ENCODE data around the gene HLCS. TPM values are rescaled to one million over a fixed set of nuclear protein-coding genes. Genes with fewer than 3 reads are reported as not detected.

HLCS gene
- total and polyA plus RNA-seq, 2 of the 8 experiments (the other 6 are each of a cell fraction or from before 2014, with no cell fraction given): 4.7 to 12.2 TPM

GRCh38 chr21:36922861-36923260, 43.6 kb downstream of the HLCS start:
- no peaks in the 10 kb centered on the region for H3K23me2 ChIP-seq (ENCODE audit: low read depth, low read length)
- WGBS, 2 experiments (ENCODE audit: extremely low coverage in 1 of 2, insufficient coverage in 1 of 2, insufficient read length in 1 of 2, insufficient replicate concordance in 2 of 2, low coverage in 1 of 2, low lambda C conversion rate in 2 of 2, missing lambda C conversion rate in 1 of 2): 92% methylated on average over 18 of the region's 18 CpGs; no CpG with 5 or more reads in 1 of the 2 experiments
- H2BK5ac ChIP-seq (ENCODE audit: low read depth, low read length): no peak overlapping the region
- ChIA-PET POLR2A (ENCODE audit: partially characterized antibody) (no interaction called here), CTCF (ENCODE audit: partially characterized antibody) (interaction anchor here (1.0 to 1.7 kb wide), 5 partner anchors 17 to 419 kb away, joined by 3 to 4 read pairs (median 3); no protein-coding TSS in a partner anchor)
- H3K79me2 ChIP-seq (ENCODE audit: control insufficient read depth in 1 of 2, insufficient read depth in 2 of 2, low read length in 2 of 2): no peaks in the 10 kb centered on the region
- no peaks in the 10 kb centered on the region for H3K9me3 ChIP-seq (ENCODE audit: insufficient read depth in 2 of 2, low read depth in 1 of 2, low read length in 1 of 2)
- H4K5ac ChIP-seq (ENCODE audit: insufficient read length, low read depth, low read length): no peak overlapping the region
- no peak overlapping the region for H3K14ac ChIP-seq (ENCODE audit: insufficient read length)
- no peak overlapping the region for H2BK120ac ChIP-seq (replicated peaks; ENCODE audit: low read depth, low read length)
- H4K8ac ChIP-seq (ENCODE audit: extremely low read depth, insufficient read depth, low read length): no peak overlapping the region
- FAIRE-seq (no peak), DNase-seq (ENCODE audit: low read depth in 1 of 2, low spot score in 2 of 2) (no peak)
- no peak overlapping the region for H2AFZ ChIP-seq (ENCODE audit: low read length)
- H3K56ac ChIP-seq (replicated peaks; ENCODE audit: insufficient read length, low read depth, low read length): no peak overlapping the region
- no peak overlapping the region for H3K4ac ChIP-seq (replicated peaks; ENCODE audit: insufficient read length, low read depth, low read length)
- H3K27ac ChIP-seq (ENCODE audit: low read depth, low read length): no peak overlapping the region
- no peak overlapping the region for H3K23ac ChIP-seq (ENCODE audit: insufficient read length)
- H3K4me2 ChIP-seq (ENCODE audit: insufficient read depth in 1 of 2, low read depth in 2 of 2, low read length in 2 of 2): no peak overlapping the region
- H3K79me1 ChIP-seq (ENCODE audit: low read depth, low read length): no peaks in the 10 kb centered on the region
- no peaks in the 10 kb centered on the region; a peak in 1 of 7 replicates for H3K27me3 ChIP-seq (replicated peaks in 1 of 4; ENCODE audit: control insufficient read depth in 3 of 4, extremely low read depth in 1 of 4, insufficient read depth in 3 of 4, low read length in 3 of 4)
- H3K18ac ChIP-seq (ENCODE audit: extremely low read depth, low read length): no peak overlapping the region
- no peak overlapping the region for H2BK20ac ChIP-seq (ENCODE audit: low read length)
- H2AK5ac ChIP-seq (ENCODE audit: low read depth, low read length): no peak overlapping the region
- H3K36me3 ChIP-seq (ENCODE audit: control insufficient read depth in 2 of 4, insufficient read depth in 4 of 4, low read length in 3 of 4): no peaks in the 10 kb centered on the region
- H2BK15ac ChIP-seq (ENCODE audit: low read length): no peak overlapping the region
- H3K4me1 ChIP-seq (replicated peaks in 1 of 4; ENCODE audit: control insufficient read depth in 3 of 4, insufficient read depth in 4 of 4, low read length in 3 of 4): no peaks in the 10 kb centered on the region
- H4K91ac ChIP-seq (replicated peaks; ENCODE audit: insufficient read length, low read length): no peak overlapping the region
- H4K20me1 ChIP-seq (replicated peaks in 1 of 2; ENCODE audit: control insufficient read depth in 1 of 2, insufficient read depth in 2 of 2, low read length in 2 of 2): peaks cover 0 to 1% of the 10 kb centered on the region in 2 experiments
- no peak overlapping the region for H3K4me3 ChIP-seq (ENCODE audit: extremely low read depth in 1 of 4, insufficient read depth in 2 of 4, low read depth in 3 of 4, low read length in 4 of 4)
- no peak overlapping the region for H3K9ac ChIP-seq (replicated peaks in 1 of 4; ENCODE audit: extremely low read depth in 1 of 4, low read depth in 3 of 4, low read length in 3 of 4)
- no peak overlapping the region for H2BK12ac ChIP-seq (ENCODE audit: low read depth, low read length)
- TF ChIP-seq CHD1 (IDR thresholded peaks at IDR 0.05; ENCODE audit: low read depth, low read length): no peak
- TF ChIP-seq ASH2L (IDR thresholded peaks at IDR 0.05; ENCODE audit: low read length): no peak
- TF ChIP-seq RBBP5 (IDR thresholded peaks at IDR 0.05; ENCODE audit: borderline replicate concordance, low read depth, low read length): no peak

Measured in H1 (cell line).